ENCODE measurements around the gene HAND2. TPM values are rescaled to one million over a fixed set of nuclear protein-coding genes. Genes with fewer than 3 reads are reported as not detected.

HAND2 gene
- total RNA-seq (2014; rRNA removed; shearing (Covaris generic); ENCODE audit: low replicate concordance) = 0.16 and 23.8 TPM in 2 replicates

DNA sequence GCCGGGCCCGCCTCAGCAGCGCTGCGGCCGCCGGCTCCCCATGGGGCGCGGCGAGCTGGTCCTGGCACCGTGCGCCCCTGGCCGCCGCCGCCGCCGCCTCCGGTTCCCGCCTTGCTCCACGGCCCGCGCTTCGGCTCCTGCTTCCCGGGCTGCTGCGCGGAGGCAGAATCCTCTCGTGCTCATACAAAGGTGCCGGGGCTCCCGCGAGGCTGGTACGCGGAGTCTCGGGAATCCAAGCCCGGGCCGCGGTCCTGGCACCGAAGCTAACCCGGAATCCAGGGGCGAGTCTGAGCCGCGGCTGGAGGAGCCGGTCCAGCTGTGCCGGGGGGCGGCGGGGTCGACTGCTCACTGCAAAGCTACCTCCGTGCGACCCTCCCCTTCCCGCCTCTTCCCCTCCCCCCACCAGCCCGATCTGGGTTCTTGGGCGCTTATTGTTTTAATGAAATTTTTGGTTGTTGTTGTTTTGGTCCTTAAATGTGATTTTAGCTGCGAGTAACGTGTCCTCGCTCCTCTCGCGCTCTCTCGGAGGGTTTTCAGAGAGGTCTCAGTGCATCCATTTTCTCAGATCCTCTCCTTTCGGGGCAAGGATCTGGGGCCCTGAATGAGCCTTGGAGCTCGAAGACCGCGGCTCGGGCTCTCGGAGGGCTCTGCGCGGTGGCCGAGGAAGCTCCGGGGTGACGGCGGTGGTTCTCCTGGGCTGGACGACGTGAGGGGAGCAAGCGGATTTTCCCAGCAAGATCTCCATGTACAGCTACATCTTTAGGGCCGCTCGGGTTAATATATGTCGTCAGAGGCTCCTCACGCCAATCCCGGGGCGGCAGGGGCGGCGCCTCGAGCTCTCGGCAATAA, at the start of gene HAND2:
HAND2 (minus strand) TSS at position 753 of the 849 bp plus-strand sequence. CDS start 940 bp downstream, outside the sequence.
- DNase-seq = peak; percentile 63
- no peaks in the 10 kb centered on the region for H3K36me3 ChIP-seq
- H3K27me3 ChIP-seq = no peaks in the 10 kb centered on the region
- no peaks in the 10 kb centered on the region for H3K9me3 ChIP-seq
- H3K4me3 ChIP-seq = peak within 1 kb of the TSS; percentile 59

DNA sequence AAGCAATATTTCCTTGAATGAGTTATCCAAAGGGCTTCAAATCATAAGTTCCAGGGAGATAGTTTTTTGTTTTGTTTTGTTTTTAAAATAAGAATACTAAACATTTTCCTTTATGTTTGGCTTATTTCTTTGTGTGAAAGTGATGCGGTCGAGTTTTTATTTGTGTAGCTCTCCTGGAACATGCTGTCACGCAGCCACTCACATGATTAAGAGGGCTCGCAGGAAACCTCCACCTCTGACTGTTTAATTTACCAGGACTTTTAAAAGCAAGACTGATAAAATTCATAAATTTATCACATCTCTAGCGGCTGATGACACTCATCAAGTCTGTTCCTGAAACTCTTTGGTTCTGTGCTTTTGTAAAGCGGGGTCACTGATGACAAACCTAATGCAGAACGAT, 48.9 kb upstream of the HAND2 start:
- Histone ChIP-seq H3K27me3 (no peaks in the 10 kb centered on the region; the same call in 1 of the 2 replicates), H3K36me3 (no peaks in the 10 kb centered on the region), H3K9me3 (no peaks in the 10 kb centered on the region), H3K4me3 (no peak overlapping the region)
- DNase-seq = no peak

GRCh38 chr4:173577963-173578362, 47.9 kb upstream of the HAND2 start:
- no peaks in the 10 kb centered on the region for H3K9me3 ChIP-seq
- no peaks in the 10 kb centered on the region for H3K36me3 ChIP-seq
- DNase-seq = no peak
- H3K4me3 ChIP-seq = no peak overlapping the region
- H3K27me3 ChIP-seq = no peaks in the 10 kb centered on the region; the same call in 1 of the 2 replicates

GRCh38 chr4:173575482-173576152, 45.6 kb upstream of the HAND2 start:
- H3K4me3 ChIP-seq = no peak overlapping the region
- H3K9me3 ChIP-seq = no peaks in the 10 kb centered on the region
- DNase-seq = no peak
- H3K27me3 ChIP-seq = no peaks in the 10 kb centered on the region; the same call in 1 of the 2 replicates
- H3K36me3 ChIP-seq = no peaks in the 10 kb centered on the region

- no peaks in the 10 kb centered on the region for H3K9me3 ChIP-seq
- DNase-seq = no peak
- H3K4me3 ChIP-seq = no peak overlapping the region
- no peaks in the 10 kb centered on the region for H3K36me3 ChIP-seq
- H3K27me3 ChIP-seq = no peaks in the 10 kb centered on the region
Measured at GRCh38 chr4:173573725-173574124, 43.7 kb upstream of the HAND2 start.

- H3K36me3 ChIP-seq = no peaks in the 10 kb centered on the region
- no peak for DNase-seq
- no peaks in the 10 kb centered on the region for H3K9me3 ChIP-seq
- H3K4me3 ChIP-seq = no peak overlapping the region
- H3K27me3 ChIP-seq = no peaks in the 10 kb centered on the region
Measured at GRCh38 chr4:173573286-173573685, 43.3 kb upstream of the HAND2 start.

DNA sequence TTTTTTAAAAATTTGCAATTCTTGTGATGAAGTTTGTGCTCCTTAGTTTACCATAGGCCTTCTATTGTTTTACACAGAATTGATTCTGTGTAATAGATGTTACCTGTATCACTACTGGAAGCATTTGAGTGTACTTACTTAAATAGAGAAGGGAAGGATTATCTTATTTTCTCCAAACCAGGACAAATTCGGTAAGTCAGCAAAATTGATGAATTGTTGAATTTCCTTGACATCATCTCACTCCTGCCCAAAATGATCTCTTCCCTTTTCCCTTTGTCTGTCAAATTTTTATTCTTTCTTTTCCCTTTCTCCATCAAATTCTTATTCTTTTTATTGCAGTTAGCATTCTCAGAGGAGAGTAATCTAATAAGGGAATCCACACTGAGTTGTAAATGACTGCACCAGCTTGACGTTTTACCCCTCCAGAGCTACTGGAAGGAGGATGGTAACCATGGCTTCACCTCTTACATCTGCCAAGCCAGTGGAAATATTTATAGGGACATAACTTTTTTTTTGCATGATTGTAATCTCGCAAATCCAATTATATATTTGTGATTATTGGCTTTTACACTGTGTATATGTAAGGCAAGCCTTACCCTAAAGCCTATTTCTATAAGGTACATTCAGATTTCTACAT, 42.6 kb upstream of the HAND2 start:
- no peaks in the 10 kb centered on the region for H3K9me3 ChIP-seq
- no peaks in the 10 kb centered on the region for H3K27me3 ChIP-seq
- no peak overlapping the region for H3K4me3 ChIP-seq
- DNase-seq = no peak
- H3K36me3 ChIP-seq = no peaks in the 10 kb centered on the region

- no peaks in the 10 kb centered on the region for H3K27me3 ChIP-seq
- no peaks in the 10 kb centered on the region for H3K9me3 ChIP-seq
- DNase-seq = no peak
- H3K36me3 ChIP-seq = no peaks in the 10 kb centered on the region
- no peak overlapping the region for H3K4me3 ChIP-seq
Measured at GRCh38 chr4:173571620-173572019, 41.6 kb upstream of the HAND2 start.

DNA sequence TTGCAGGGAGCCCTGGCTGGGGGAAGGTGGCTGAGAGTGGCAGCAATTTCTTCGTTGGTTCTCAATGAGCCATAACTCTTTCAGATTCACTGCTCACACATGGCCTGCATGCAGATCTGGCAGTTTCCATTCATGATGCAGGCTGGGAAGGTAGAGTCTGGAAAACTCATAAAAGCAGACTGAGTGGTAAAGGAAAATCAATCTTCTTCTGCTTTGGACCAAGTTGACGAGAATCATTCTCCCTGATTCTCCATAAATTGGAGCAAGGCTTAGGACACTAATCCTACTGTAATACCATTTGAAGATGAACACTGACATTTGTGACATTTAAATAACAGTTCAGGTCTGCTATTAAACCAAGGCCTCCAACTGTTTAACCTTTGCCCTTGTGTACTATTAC, 35.3 kb upstream of the HAND2 start:
- no peaks in the 10 kb centered on the region for H3K27me3 ChIP-seq
- no peak for DNase-seq

DNA sequence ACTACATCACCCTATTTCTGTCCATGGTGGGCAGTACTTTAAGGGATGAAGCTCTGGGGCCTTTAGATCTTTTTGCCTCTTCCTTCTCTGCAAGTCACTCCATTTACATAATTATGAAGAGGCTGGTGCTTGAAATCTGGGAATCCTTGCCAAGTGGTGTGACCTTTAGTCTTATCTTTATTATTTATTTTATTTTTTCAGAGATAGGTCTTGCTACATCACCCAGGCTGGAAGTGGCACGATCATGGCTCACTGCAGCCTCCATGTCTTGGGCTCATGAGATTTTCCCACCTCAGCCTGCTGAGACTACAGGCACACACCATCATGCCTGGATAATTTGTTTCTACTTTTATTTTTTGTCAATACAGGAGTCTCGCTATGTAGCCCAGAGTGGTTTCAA, 34.4 kb upstream of the HAND2 start:
- no peak for DNase-seq
- H3K9me3 ChIP-seq = no peaks in the 10 kb centered on the region
- H3K36me3 ChIP-seq = no peaks in the 10 kb centered on the region
- H3K27me3 ChIP-seq = no peaks in the 10 kb centered on the region
- H3K4me3 ChIP-seq = no peak overlapping the region

More for the DNA sequence above, 35.3 kb upstream of the HAND2 start:
- Histone ChIP-seq H3K9me3 (no peaks in the 10 kb centered on the region), H3K4me3 (no peak overlapping the region), H3K36me3 (no peaks in the 10 kb centered on the region)

DNA sequence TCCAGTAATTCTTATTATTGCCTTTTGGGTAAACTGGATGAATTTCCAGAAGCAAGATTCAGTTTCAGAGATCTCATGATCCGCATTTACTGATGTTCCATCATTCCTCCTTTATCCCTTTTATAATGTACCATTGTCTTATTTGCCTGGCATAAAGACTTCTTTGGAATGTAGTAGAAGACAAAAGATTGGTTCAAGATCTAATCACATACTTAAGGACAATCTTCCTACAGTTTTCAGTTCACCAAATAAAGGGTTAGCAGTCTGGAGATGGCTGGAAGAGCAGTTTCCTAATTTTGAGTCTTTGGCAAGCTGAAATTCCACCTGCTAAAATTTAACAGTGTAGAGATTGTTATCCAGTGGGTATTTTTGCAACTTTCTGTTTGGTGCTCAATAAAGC, 30.9 kb upstream of the HAND2 start:
- DNase-seq = no peak
- Histone ChIP-seq H3K27me3 (no peaks in the 10 kb centered on the region), H3K4me3 (no peak overlapping the region), H3K9me3 (no peaks in the 10 kb centered on the region), H3K36me3 (no peaks in the 10 kb centered on the region)

GRCh38 chr4:173556398-173557131, 26.5 kb upstream of the HAND2 start:
- Histone ChIP-seq H3K4me3 (no peak overlapping the region), H3K9me3 (no peaks in the 10 kb centered on the region), H3K36me3 (no peaks in the 10 kb centered on the region), H3K27me3 (no peaks in the 10 kb centered on the region)
- no peak for DNase-seq

- DNase-seq = no peak
- H3K4me3 ChIP-seq = no peak overlapping the region
- no peaks in the 10 kb centered on the region for H3K36me3 ChIP-seq
- H3K27me3 ChIP-seq = no peaks in the 10 kb centered on the region
- H3K9me3 ChIP-seq = no peaks in the 10 kb centered on the region
Measured at GRCh38 chr4:173547889-173548288, 17.9 kb upstream of the HAND2 start.

DNA sequence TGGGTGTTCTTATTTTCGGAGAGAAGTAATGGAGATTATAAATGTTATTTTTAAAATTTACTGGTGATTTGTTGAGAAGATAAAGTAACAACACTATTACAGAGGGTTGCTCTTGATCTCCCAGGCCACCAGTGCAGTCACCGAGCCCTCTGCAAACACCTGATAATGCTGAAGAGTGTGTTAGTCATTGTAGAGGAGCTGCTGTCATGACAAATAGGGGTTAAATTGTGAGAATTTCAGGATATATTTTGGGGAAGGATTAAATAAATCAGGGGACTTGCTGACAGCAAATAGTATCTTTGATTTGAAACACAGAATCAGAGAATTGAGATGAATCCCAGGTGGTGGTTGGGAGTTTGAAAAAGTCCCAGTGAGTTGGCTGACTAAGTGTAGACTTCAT, 16.7 kb upstream of the HAND2 start:
- no peak for DNase-seq
- Histone ChIP-seq H3K27me3 (no peaks in the 10 kb centered on the region; the same call in 1 of the 2 replicates), H3K4me3 (no peak overlapping the region), H3K9me3 (no peaks in the 10 kb centered on the region), H3K36me3 (no peaks in the 10 kb centered on the region)

DNA sequence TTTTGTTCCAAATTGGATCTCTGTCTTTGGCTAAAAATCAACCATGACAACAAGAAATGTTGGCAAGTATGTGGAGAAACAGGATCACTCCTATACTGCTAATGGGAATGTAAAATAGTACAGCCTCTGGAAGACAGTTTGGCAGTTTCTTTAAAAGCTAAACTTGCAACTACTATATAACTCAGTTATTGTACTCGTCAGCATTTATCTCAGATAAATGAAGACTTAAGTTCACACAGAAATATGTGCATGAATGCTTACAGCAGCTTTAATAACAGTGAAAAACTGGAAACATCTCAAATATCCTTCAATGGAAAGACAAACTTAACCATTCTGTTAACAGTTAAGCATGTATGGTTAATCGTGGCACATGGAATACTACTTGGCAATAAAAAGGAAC, 15.4 kb upstream of the HAND2 start:
- H3K27me3 ChIP-seq = peaks cover 2% of the 10 kb centered on the region; the same call in 1 of the 2 replicates
- H3K9me3 ChIP-seq = no peaks in the 10 kb centered on the region
- DNase-seq = no peak
- no peaks in the 10 kb centered on the region for H3K36me3 ChIP-seq
- H3K4me3 ChIP-seq = no peak overlapping the region

GRCh38 chr4:173543266-173543665, 13.2 kb upstream of the HAND2 start:
- Histone ChIP-seq H3K9me3 (no peaks in the 10 kb centered on the region), H3K36me3 (no peaks in the 10 kb centered on the region), H3K4me3 (no peak overlapping the region), H3K27me3 (peaks cover 2% of the 10 kb centered on the region; the same call in 1 of the 2 replicates)
- no peak for DNase-seq

Data from MG63 (cell line).